ENCODE measurements around the gene DTNA. TPM values are rescaled to one million over a fixed set of nuclear protein-coding genes. Genes with fewer than 3 reads are reported as not detected.

Gene DTNA
- total RNA-seq, 1 experiment from 2014 or later, result not detected

DNA sequence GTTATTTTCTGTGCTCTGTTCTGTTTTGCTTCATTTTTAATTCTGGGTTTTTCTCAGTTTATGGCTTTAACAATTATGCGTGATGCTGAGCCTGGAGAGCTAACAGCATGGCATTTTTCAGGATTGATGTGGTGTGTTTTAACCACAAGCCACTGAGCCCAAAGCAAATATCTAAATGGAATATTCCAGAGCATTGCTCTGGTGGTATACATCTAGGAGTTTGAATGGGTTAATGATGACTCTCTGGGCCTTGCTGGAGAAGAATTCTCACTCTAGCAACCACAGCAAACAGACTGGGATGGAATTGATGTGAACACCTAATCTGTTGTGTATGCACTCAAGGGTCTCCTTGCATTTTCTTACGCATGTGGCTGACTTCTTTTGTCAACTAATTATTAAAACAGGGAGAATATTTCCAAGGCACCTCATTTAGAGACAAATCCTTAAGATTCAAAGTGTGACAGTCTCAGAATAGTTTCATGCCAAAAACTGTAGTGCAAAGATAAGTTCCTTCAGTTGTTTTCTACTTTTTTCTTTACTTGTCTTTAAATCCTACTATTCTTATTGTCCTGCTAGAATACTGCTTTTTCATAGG, 164.0 kb downstream of the DTNA start:
- CTCF ChIA-PET, result no interaction called here
- Histone ChIP-seq H3K4me1 (replicated peaks; ENCODE audit: insufficient read depth) (no peaks in the 10 kb centered on the region), H3F3A (ENCODE audit: insufficient read depth, low read depth) (no peaks in the 10 kb centered on the region), H3K9me3 (ENCODE audit: insufficient read depth, low read depth) (no peaks in the 10 kb centered on the region), H3K27me3 (ENCODE audit: insufficient read depth, low read depth) (no peaks in the 10 kb centered on the region), H3K79me2 (ENCODE audit: low read depth) (no peaks in the 10 kb centered on the region), H3K4me2 (no peak overlapping the region), H3K36me3 (ENCODE audit: low read depth) (no peaks in the 10 kb centered on the region), H4K20me1 (ENCODE audit: insufficient read depth) (no peaks in the 10 kb centered on the region), H3K27ac (no peak overlapping the region), H2AFZ (no peak overlapping the region), H3K4me3 (no peak overlapping the region), H3K9me2 (ENCODE audit: insufficient read depth) (no peaks in the 10 kb centered on the region)
- TF ChIP-seq, protein P1, sequence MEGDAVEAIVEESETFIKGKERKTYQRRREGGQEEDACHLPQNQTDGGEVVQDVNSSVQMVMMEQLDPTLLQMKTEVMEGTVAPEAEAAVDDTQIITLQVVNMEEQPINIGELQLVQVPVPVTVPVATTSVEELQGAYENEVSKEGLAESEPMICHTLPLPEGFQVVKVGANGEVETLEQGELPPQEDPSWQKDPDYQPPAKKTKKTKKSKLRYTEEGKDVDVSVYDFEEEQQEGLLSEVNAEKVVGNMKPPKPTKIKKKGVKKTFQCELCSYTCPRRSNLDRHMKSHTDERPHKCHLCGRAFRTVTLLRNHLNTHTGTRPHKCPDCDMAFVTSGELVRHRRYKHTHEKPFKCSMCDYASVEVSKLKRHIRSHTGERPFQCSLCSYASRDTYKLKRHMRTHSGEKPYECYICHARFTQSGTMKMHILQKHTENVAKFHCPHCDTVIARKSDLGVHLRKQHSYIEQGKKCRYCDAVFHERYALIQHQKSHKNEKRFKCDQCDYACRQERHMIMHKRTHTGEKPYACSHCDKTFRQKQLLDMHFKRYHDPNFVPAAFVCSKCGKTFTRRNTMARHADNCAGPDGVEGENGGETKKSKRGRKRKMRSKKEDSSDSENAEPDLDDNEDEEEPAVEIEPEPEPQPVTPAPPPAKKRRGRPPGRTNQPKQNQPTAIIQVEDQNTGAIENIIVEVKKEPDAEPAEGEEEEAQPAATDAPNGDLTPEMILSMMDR (conservative IDR thresholded peaks at IDR 0.05), result no peak
- no peak for TF ChIP-seq EZH2 (IDR thresholded peaks at IDR 0.05; ENCODE audit: low read depth)
- no peak for DNase-seq
- intact Hi-C loops (cut with micrococcal nuclease; ENCODE audit: unreplicated experiment), result no loop called here
- POLR2A ChIA-PET (ENCODE audit: unreplicated experiment), result no interaction called here
- no TSS peak for BruUV-seq (replicated peaks)

DNA sequence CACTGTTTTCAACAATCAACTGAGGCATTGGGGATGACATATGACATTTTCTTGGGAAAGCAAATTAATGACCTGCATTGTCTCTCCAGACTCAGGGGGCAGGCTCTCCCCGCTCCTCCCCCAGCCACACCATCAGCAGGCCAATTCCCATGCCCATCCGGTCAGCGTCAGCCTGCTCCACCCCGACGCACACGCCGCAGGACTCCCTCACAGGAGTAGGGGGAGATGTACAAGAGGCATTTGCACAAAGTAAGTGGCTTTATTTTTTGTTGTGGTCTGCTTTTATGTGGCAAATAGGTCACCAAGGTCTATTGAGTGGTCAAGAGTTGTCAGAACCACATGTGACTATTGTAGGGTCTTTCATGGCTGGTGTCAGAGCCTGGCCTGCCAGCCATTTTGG, 165.1 kb downstream of the DTNA start:
- H3K79me2 ChIP-seq (ENCODE audit: low read depth), result no peaks in the 10 kb centered on the region
- H3K9me3 ChIP-seq (ENCODE audit: insufficient read depth, low read depth), result no peaks in the 10 kb centered on the region
- H3K9me2 ChIP-seq (ENCODE audit: insufficient read depth), result no peaks in the 10 kb centered on the region
- no peak overlapping the region for H2AFZ ChIP-seq
- no peak overlapping the region for H3K4me3 ChIP-seq
- no peaks in the 10 kb centered on the region for H3F3A ChIP-seq (ENCODE audit: insufficient read depth, low read depth)
- no peaks in the 10 kb centered on the region for H3K4me1 ChIP-seq (replicated peaks; ENCODE audit: insufficient read depth)
- ChIA-PET CTCF (no interaction called here), POLR2A (ENCODE audit: unreplicated experiment) (no interaction called here)
- intact Hi-C loops (cut with micrococcal nuclease; ENCODE audit: unreplicated experiment), result no loop called here
- H3K4me2 ChIP-seq, result no peak overlapping the region
- no peak overlapping the region for H3K27ac ChIP-seq
- no peaks in the 10 kb centered on the region for H3K27me3 ChIP-seq (ENCODE audit: insufficient read depth, low read depth)
- no peaks in the 10 kb centered on the region for H4K20me1 ChIP-seq (ENCODE audit: insufficient read depth)
- H3K36me3 ChIP-seq (ENCODE audit: low read depth), result no peaks in the 10 kb centered on the region
- BruUV-seq (replicated peaks), result no TSS peak
- DNase-seq, result no peak
- TF ChIP-seq, protein P1 (conservative IDR thresholded peaks at IDR 0.05), result no peak
- TF ChIP-seq EZH2 (IDR thresholded peaks at IDR 0.05; ENCODE audit: low read depth), result no peak

DNA sequence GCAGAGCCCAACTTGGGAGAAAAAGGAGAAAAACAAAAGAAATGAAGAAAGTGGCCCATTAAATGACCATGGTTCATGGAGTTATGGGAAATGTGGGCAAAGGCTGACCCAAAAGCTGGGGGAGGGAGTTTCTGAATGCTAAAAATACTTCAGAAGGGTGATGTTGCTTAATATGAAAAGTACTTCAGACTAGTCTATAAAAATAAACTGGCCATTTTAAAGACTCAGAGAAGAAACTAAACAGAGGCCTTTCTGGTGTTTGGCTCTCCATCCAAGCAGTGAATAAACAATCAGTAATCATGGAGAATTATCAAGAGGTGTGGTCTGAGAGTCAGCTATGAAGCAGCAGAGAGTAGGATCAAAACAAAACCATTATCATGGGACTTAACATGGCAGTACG, 170.3 kb downstream of the DTNA start:
- no peak for DNase-seq
- Histone ChIP-seq H3K27me3 (ENCODE audit: insufficient read depth, low read depth) (no peaks in the 10 kb centered on the region), H4K20me1 (ENCODE audit: insufficient read depth) (no peaks in the 10 kb centered on the region), H2AFZ (no peak overlapping the region), H3K4me2 (no peak overlapping the region), H3K4me3 (no peak overlapping the region), H3K9me3 (ENCODE audit: insufficient read depth, low read depth) (no peaks in the 10 kb centered on the region), H3K4me1 (replicated peaks; ENCODE audit: insufficient read depth) (no peaks in the 10 kb centered on the region), H3K79me2 (ENCODE audit: low read depth) (no peaks in the 10 kb centered on the region), H3K9me2 (ENCODE audit: insufficient read depth) (no peaks in the 10 kb centered on the region), H3K27ac (no peak overlapping the region), H3F3A (ENCODE audit: insufficient read depth, low read depth) (no peaks in the 10 kb centered on the region), H3K36me3 (ENCODE audit: low read depth) (no peaks in the 10 kb centered on the region)
- ChIA-PET POLR2A (ENCODE audit: unreplicated experiment) (no interaction called here), CTCF (no interaction called here)
- intact Hi-C loops (cut with micrococcal nuclease; ENCODE audit: unreplicated experiment), result loop anchor here (5.0 kb wide), 1 partner anchor 262 kb away; no protein-coding TSS in a partner anchor
- TF ChIP-seq EZH2 (IDR thresholded peaks at IDR 0.05; ENCODE audit: low read depth), result no peak
- TF ChIP-seq, protein P1 (conservative IDR thresholded peaks at IDR 0.05), result no peak
- BruUV-seq (replicated peaks), result no TSS peak
